ENCODE measurements around the gene HSPA1L. TPM values are rescaled to one million over a fixed set of nuclear protein-coding genes. Genes with fewer than 3 reads are reported as not detected.

HSPA1L gene
- total and polyA plus RNA-seq, 2 donors (not counting 1 experiment from before 2014, with no cell fraction given) = 0.81 to 2.0 TPM

- POLR2A ChIA-PET = interaction anchor here (0.6 to 2.1 kb wide), 11 partner anchors 8 to 393 kb away, joined by 3 to 15 read pairs (median 4); partner anchors contain the start of genes BAG6, LSM2, NEU1 and PRRC2A
- WGBS (ENCODE audit: insufficient coverage) = under 1% methylated on average over 52 of the region's 59 CpGs
- H2AFZ ChIP-seq (ENCODE audit: insufficient read depth, low read depth, low read length, poor library complexity, severe bottlenecking) = peak overlapping the region; percentile 90
Observed at GRCh38 chr6:31834367-31835250, 19.5 kb upstream of the HSPA1L start.

More at GRCh38 chr6:31834367-31835250, 19.5 kb upstream of the HSPA1L start:
- no peaks in the 10 kb centered on the region for H3K27me3 ChIP-seq (replicated peaks in 1 of 4; ENCODE audit: control extremely low read depth in 1 of 4, control insufficient read depth in 3 of 4, insufficient read depth in 4 of 4, low read length in 3 of 4)
- H4K20me1 ChIP-seq (ENCODE audit: control insufficient read depth, insufficient read depth, low read length, poor library complexity, severe bottlenecking) = peaks cover 15% of the 10 kb centered on the region
- CTCF ChIA-PET = interaction anchor here (0.6 to 2.4 kb wide), 9 partner anchors 28 to 284 kb away, joined by 3 to 8 read pairs (median 4); partner anchors contain the start of genes LSM2 and NEU1
- H3K4me2 ChIP-seq (replicated peaks; ENCODE audit: low read depth, low read length, poor library complexity, severe bottlenecking) = peak overlapping the region; percentile 73
- peaks cover 44 to 75% of the 10 kb centered on the region in 2 donors for H3K4me1 ChIP-seq (ENCODE audit: control insufficient read depth in 2 of 2, insufficient read depth in 2 of 2, low read length in 2 of 2)
- peak overlapping the region; percentile 97 to 98 for H3K27ac ChIP-seq (ENCODE audit: low read length in 2 of 2)
- intact Hi-C loops (cut with micrococcal nuclease) = loop anchor here (1.0 to 10.0 kb wide), 9 partner anchors 28 to 342 kb away; partner anchors contain the start of genes BAG6, DXO, EHMT2 and NEU1
- H3K4me3 Mint-ChIP-seq = peak overlapping the region; percentile 87
- peaks cover 56% of the 10 kb centered on the region for H3K4me1 Mint-ChIP-seq
- H3K9me3 ChIP-seq (ENCODE audit: control extremely low read depth in 1 of 3, control insufficient read depth in 2 of 3, insufficient read depth in 1 of 3, low read length in 2 of 3) = no peaks in the 10 kb centered on the region
- H3K9ac ChIP-seq (ENCODE audit: low read length) = peak overlapping the region; percentile 90
- H3K27me3 Mint-ChIP-seq = no peaks in the 10 kb centered on the region
- no peak for TF ChIP-seq EZH2 (IDR thresholded peaks at IDR 0.05; ENCODE audit: borderline replicate concordance, insufficient read depth, low read depth, low read length, poor library complexity, severe bottlenecking)
- TF ChIP-seq CTCF (IDR thresholded peaks at IDR 0.05) = no peak
- peak overlapping the region; percentile 85 to 95 (median 90) for H3K4me3 ChIP-seq (ENCODE audit: control extremely low read depth in 1 of 5, extremely low read depth in 1 of 5, insufficient read depth in 1 of 5, low read depth in 2 of 5, low read length in 4 of 5)
- no peaks in the 10 kb centered on the region for H3K9me3 Mint-ChIP-seq (ENCODE audit: insufficient read depth)
- peak overlapping the region; percentile 92 for H3K27ac Mint-ChIP-seq
- H3K36me3 ChIP-seq (replicated peaks in 1 of 2; ENCODE audit: control extremely low read depth in 1 of 2, control insufficient read depth in 1 of 2, extremely low read depth in 1 of 2, insufficient read depth in 2 of 2, low read length in 1 of 2) = peaks cover 0 to 28% of the 10 kb centered on the region in 2 experiments
- DNase-seq (peak; percentile 91), ATAC-seq (ENCODE audit: low read depth) (peak; percentile 61)
- peaks cover 55% of the 10 kb centered on the region for H3K79me2 ChIP-seq (ENCODE audit: control insufficient read depth, insufficient read depth, low read length)
